GM18861 (cell line): ENCODE results near the gene EBF4.
A peak's percentile ranks its signal among the peaks of the same experiment; 100 is the strongest.

Source experiments
- ATAC-seq: cut with Tn5 transposase; IDR thresholded peaks from one replicate; pipeline ENCODE4 v1.9.1; 2021; ENCODE audit not compliant: unreplicated experiment

Gene EBF4, protein sequence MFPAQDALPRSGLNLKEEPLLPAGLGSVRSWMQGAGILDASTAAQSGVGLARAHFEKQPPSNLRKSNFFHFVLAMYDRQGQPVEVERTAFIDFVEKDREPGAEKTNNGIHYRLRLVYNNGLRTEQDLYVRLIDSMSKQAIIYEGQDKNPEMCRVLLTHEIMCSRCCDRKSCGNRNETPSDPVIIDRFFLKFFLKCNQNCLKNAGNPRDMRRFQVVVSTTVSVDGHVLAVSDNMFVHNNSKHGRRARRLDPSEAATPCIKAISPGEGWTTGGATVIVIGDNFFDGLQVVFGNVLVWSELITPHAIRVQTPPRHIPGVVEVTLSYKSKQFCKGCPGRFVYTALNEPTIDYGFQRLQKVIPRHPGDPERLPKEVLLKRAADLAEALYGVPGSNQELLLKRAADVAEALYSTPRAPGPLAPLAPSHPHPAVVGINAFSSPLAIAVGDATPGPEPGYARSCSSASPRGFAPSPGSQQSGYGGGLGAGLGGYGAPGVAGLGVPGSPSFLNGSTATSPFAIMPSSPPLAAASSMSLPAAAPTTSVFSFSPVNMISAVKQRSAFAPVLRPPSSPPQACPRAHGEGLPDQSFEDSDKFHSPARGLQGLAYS

GRCh38 chr20:2692036-2692885 is at the start of gene EBF4:
Gene EBF4 (plus strand): TSS chr20:2692780. CDS start chr20:2693646, 866 bp downstream.
- ATAC-seq, result no peak

- no peak for ATAC-seq
Measured at GRCh38 chr20:2643708-2644107, 48.9 kb upstream of the EBF4 start.

GRCh38 chr20:2651772-2652723 is 40.5 kb upstream of the EBF4 start, which contains the start of gene NOP56:
Gene NOP56 (plus strand): TSS chr20:2652632. CDS start chr20:2652661, 29 bp downstream.
- ATAC-seq, result peak; percentile 66

GRCh38 chr20:2652724-2653555 is 39.6 kb upstream of the EBF4 start:
- peak; percentile 29 for ATAC-seq

DNA sequence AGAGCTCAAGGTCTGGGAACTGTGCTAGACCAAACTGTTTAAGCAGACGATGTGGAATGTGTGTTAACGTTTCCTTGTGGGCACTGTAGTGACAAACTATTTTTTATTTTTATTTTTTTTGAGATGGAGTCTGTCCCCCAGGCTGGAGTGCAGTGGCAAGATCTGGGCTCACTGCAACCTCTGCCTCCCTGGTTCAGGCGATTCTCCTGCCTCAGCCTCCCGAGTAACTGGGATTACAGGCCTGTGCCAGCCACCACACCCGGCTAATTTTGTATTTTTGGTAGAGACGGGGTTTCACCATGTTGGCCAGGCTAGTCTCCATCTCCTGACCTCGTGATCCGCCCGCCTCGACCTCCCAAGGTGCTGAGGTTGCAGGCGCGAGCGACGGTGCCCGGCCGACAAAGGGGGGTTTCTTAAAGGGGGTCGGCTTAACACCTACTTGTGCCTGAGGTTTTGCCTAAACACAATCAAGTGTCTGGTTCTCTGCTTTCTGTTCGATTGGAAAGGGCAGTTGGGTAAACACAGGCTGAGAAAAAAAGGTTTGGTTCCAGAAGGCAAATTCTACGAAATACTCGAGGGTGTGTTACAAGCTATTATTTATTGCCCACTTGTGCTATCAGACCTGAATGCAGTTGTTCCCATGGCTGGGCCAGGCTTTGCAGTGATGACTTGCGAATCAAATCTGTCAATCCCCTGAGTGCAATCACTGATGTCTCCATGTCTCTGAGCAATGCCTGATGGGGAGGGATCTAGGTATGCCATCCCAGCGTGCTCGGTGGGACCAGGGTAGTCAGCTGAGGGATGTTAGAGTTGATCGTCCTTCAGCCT is 38.8 kb upstream of the EBF4 start:
- no peak for ATAC-seq

- no peak for ATAC-seq
Measured at GRCh38 chr20:2654384-2654822, 38.2 kb upstream of the EBF4 start.

DNA sequence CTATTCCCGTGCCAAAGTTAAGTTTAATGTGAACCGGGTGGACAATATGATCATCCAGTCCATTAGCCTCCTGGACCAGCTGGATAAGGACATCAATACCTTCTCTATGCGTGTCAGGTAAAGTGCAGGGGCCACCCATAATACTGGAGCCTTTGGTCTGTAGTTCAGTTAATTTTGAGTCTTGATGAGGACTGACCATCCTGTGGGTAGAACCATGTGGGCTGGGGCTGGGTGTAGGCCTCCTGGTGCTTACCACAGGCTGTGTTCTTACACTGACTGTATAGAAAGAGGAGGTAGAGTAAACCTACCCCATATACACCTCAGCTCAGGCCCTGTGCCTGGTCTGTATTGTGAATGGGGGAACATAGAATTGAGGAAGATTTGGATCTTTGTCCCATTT is 37.7 kb upstream of the EBF4 start:
- ATAC-seq, result no peak

DNA sequence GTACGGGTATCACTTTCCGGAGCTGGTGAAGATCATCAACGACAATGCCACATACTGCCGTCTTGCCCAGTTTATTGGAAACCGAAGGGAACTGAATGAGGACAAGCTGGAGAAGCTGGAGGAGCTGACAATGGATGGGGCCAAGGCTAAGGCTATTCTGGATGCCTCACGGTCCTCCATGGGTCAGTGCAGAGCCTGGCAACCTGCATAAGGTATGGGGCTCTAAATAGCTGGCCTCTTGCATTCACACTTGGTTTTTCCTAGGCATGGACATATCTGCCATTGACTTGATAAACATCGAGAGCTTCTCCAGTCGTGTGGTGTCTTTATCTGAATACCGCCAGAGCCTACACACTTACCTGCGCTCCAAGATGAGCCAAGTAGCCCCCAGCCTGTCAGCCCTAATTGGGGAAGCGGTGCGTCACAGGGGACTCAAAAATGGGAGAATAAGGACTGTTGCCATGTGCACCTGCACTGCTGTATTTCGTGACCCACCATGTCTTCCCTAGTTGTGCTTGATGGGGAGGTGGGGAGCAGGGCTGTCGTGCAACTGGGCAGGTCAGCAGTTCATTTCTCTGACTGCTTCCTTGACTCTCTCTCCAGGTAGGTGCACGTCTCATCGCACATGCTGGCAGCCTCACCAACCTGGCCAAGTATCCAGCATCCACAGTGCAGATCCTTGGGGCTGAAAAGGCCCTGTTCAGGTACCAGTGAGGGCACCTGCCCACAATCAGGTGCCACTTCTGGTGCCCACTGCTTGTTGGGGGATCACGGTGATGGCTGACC is 37.1 kb upstream of the EBF4 start:
- ATAC-seq, result no peak

DNA sequence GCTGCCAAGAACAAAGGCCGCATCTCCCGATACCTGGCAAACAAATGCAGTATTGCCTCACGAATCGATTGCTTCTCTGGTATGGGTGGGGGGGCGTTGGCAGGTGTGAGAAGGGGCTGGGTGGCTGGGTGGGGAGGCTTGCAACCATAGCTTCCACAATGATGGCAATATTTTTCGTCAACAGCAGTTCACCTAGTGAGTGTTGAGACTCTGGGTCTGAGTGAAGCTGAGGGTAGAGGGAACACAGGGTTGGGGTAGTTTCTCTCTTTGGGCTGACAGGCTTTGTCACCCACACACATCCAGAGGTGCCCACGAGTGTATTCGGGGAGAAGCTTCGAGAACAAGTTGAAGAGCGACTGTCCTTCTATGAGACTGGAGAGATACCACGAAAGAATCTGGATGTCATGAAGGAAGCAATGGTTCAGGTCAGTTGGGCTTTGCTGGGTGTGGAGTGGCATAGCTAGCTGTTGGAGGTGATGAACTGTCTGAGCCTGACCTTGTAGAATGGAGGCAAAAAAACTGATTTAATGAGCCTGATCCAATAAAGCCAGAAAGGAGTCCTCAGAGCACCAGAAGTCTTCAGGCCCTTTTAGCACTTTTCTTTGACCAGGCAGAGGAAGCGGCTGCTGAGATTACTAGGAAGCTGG is 36.0 kb upstream of the EBF4 start:
- ATAC-seq, result no peak

- no peak for ATAC-seq
Measured at GRCh38 chr20:2657241-2657640, 35.3 kb upstream of the EBF4 start.

GRCh38 chr20:2657674-2658073 is 34.9 kb upstream of the EBF4 start:
- ATAC-seq, result no peak

GRCh38 chr20:2658414-2659354 is 33.9 kb upstream of the EBF4 start:
- no peak for ATAC-seq

- no peak for ATAC-seq
Measured at GRCh38 chr20:2659547-2659946, 33.0 kb upstream of the EBF4 start.

DNA sequence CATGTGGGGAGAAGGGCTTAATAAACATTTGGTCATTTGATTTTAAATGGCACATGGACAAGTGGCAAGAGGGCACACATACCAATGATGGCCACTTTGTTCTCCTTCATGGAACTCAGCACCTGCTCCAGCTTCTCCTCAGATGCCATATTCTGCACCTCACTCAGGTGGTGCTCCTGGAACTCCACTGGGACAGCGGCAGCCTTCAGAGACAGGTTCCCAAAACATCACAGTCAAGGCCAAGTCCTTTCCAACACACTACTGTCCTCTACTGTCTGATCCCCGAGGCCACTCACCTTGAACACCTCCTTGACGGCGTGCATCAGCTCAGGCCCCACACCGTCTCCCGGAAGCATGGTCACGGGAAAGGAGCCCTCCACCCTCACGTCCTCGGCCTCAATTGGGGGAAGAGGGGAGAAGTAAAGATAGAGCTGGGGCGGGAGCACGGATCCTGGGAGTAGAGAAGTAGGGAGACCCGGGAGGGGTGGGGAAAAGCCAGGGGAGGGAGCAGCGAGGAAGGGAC is 29.2 kb upstream of the EBF4 start:
- no peak for ATAC-seq

- ATAC-seq, result peak; percentile 76
Measured at GRCh38 chr20:2663887-2664719, 28.5 kb upstream of the EBF4 start, which contains the start of gene IDH3B. Gene IDH3B (minus strand): TSS chr20:2664216. CDS start chr20:2664188, 28 bp downstream.
